HCT116 (cell line): ENCODE measurements around the gene FGF22. TPM values are rescaled to one million over a fixed set of nuclear protein-coding genes. Genes with fewer than 3 reads are reported as not detected.

ENCODE experiments used
- ATAC-seq: fragments of 200-7000 bp; cut with Tn5 transposase; 2 replicates; pipeline ENCODE4 v1.9.1; 2020; ENCODE audit warnings: mild to moderate bottlenecking, moderate library complexity
- BruUV-seq: library from RNA; stranded (reverse); fragments of 400-500 nt; replicated peaks from 2 replicates; lab custom pipeline; 2021; lab: Mats Ljungman, UMichigan
- CTCF ChIA-PET: fragments of 300-600 bp; sonication (Branson Sonifier 250); formaldehyde crosslinking; loops from one replicate; lab custom pipeline; 2021; ENCODE audit warnings: antibody characterized with exemption; lab: Charles Lee
- POLR2A ChIA-PET: fragments of 300-600, 350-600 bp; sonication (Branson Sonifier 250); formaldehyde crosslinking; loops from one replicate; lab custom pipeline; 2021; ENCODE audit warnings: antibody characterized with exemption; lab: Charles Lee
- RAD21 ChIA-PET, 2 experiments: fragments of 300-600 bp; sonication (Branson Sonifier 250); formaldehyde crosslinking; loops; one replicate each; lab custom pipeline; 2023; ENCODE audit warnings: low total read pairs in 2 of 2; ENCODE audit not compliant: uncharacterized antibody in 2 of 2, unreplicated experiment in 2 of 2, low non-redundant PET in 1 of 2; lab: Charles Lee
- DNase-seq: peaks from one replicate; pipeline ENCODE4 v3.0.0-alpha.2; 2010; ENCODE audit warnings: low read depth, low spot score
- H2AFZ ChIP-seq: fragments of 200-600 bp; shearing (Covaris generic), sonication (generic); 2 replicates; pipeline ENCODE4 v1.6.1; 2017; ENCODE audit warnings: low read depth, mixed run types, mixed read lengths, antibody characterized with exemption, low read length; ENCODE audit not compliant: poor library complexity, severe bottlenecking
- H3K27ac ChIP-seq: 2 replicates; pipeline ENCODE4 v1.5.1; 2012; ENCODE audit warnings: low read depth, low read length
- H3K27me3 ChIP-seq: fragments of 200-600 bp; sonication (generic); 2 replicates; pipeline ENCODE4 v1.6.1; 2016; ENCODE audit warnings: mixed run types, low read length, mixed read lengths; ENCODE audit not compliant: insufficient read depth
- H3K36me3 ChIP-seq, 2 experiments: fragments of 200-500 bp in 1 of 2; fragments of 200-600 bp in 1 of 2; sonication (Bioruptor generic) in 1 of 2; sonication (generic) in 1 of 2; 2 replicates each; pipeline versions ENCODE4 v1.5.1 to v1.6.1; 2014 to 2016; ENCODE audit warnings: low read length in 2 of 2, inconsistent platforms in 1 of 2, mixed read lengths in 1 of 2, mixed run types in 1 of 2; ENCODE audit not compliant: insufficient read depth in 2 of 2, control insufficient read depth in 1 of 2
- H3K4me1 ChIP-seq, 2 experiments: fragments of 200-600 bp in 1 of 2; sonication (generic) in 1 of 2; 2 replicates each; pipeline versions ENCODE4 v1.5.1 to v1.6.1; 2012 to 2017; ENCODE audit warnings: low read length in 2 of 2, inconsistent platforms in 1 of 2, mild to moderate bottlenecking in 1 of 2, mixed read lengths in 1 of 2, mixed run types in 1 of 2, moderate library complexity in 1 of 2; ENCODE audit not compliant: insufficient read depth in 2 of 2, control insufficient read depth in 1 of 2
- H3K4me2 ChIP-seq: fragments of 200-600 bp; sonication (generic); 2 replicates; pipeline ENCODE4 v1.6.1; 2017; ENCODE audit warnings: mixed run types, low read length, mixed read lengths
- H3K4me3 ChIP-seq, 2 experiments: fragments of 200-600 bp in 1 of 2; sonication (generic) in 1 of 2; replicated peaks in 1 of 2; 2 replicates each; pipeline ENCODE4 v1.5.1; 2011 to 2016; ENCODE audit warnings: low read length in 2 of 2, control low read depth in 1 of 2, low read depth in 1 of 2, mild to moderate bottlenecking in 1 of 2, mixed read lengths in 1 of 2, mixed run types in 1 of 2
- H3K79me2 ChIP-seq: fragments of 200-600 bp; sonication (generic); 2 replicates; pipeline ENCODE4 v1.6.1; 2017; ENCODE audit warnings: mild to moderate bottlenecking, mixed run types, low read length, moderate library complexity, mixed read lengths; ENCODE audit not compliant: insufficient read depth
- H3K9ac ChIP-seq: fragments of 200-600 bp; sonication (generic); 2 replicates; pipeline ENCODE4 v1.6.1; 2016; ENCODE audit warnings: low read length, mixed read lengths
- H3K9me2 ChIP-seq: fragments of 200-600 bp; sonication (generic), shearing (Covaris generic); 2 replicates; pipeline ENCODE4 v1.6.1; 2017; ENCODE audit warnings: mixed run types, mild to moderate bottlenecking, moderate library complexity; ENCODE audit not compliant: insufficient read depth
- H3K9me3 ChIP-seq, 2 experiments: fragments of 200-500 bp in 1 of 2; fragments of 200-600 bp in 1 of 2; sonication (Bioruptor generic) in 1 of 2; sonication (generic) in 1 of 2; 2 replicates each; pipeline ENCODE4 v1.6.1; 2014 to 2017; ENCODE audit warnings: low read length in 2 of 2, mixed read lengths in 2 of 2, inconsistent platforms in 1 of 2, low read depth in 1 of 2, mild to moderate bottlenecking in 1 of 2, mixed run types in 1 of 2, moderate library complexity in 1 of 2; ENCODE audit not compliant: control insufficient read depth in 1 of 2, insufficient read depth in 1 of 2
- H4K20me1 ChIP-seq: fragments of 200-600 bp; sonication (generic), shearing (Covaris generic); 2 replicates; pipeline ENCODE4 v1.6.1; 2017; ENCODE audit warnings: mixed run types, mild to moderate bottlenecking, moderate library complexity; ENCODE audit not compliant: insufficient read depth
- EZH2 ChIP-seq: fragments of 200-600 bp; sonication (generic); IDR thresholded peaks from 2 replicates; pipeline ENCODE4 v1.6.1; 2017; ENCODE audit warnings: antibody characterized with exemption, mixed run types
- POLR2AphosphoS5 ChIP-seq: IDR thresholded peaks from 2 replicates; pipeline ENCODE4 v1.6.1; 2011; ENCODE audit warnings: mild to moderate bottlenecking, low read depth, low read length, moderate library complexity
- RAD21 ChIP-seq: IDR thresholded peaks from 2 replicates; pipeline ENCODE4 v1.6.1; 2012; ENCODE audit warnings: low read depth, mild to moderate bottlenecking
- SP1 ChIP-seq: IDR thresholded peaks from 2 replicates; pipeline ENCODE4 v1.6.1; 2012; ENCODE audit warnings: low read depth
- SRF ChIP-seq: IDR thresholded peaks from 2 replicates; pipeline ENCODE4 v1.6.1; 2012; ENCODE audit warnings: low read depth
- ZFX ChIP-seq: fragments of 450-650 bp; IDR thresholded peaks from 2 replicates; pipeline ENCODE4 v1.6.1; 2017
- ZNF274 ChIP-seq: fragments of 200-500 bp; sonication (Bioruptor generic); IDR thresholded peaks from 2 replicates; pipeline ENCODE4 v1.6.1; 2014; ENCODE audit warnings: mild to moderate bottlenecking, low read depth, low read length, inconsistent platforms
- intact Hi-C: fragments of 100-400 bp; cut with micrococcal nuclease; formaldehyde crosslinking; loops from 2 replicates; pipeline ENCODE4 v1.10.0; 2022
- total RNA-seq: library from RNA; stranded (reverse); gene quantifications from one replicate; pipeline ENCODE4 v1.2.1, GENCODE V29; 2021; ENCODE audit not compliant: unreplicated experiment
- TF ChIP-seq, protein P1 (sequence below): IDR thresholded peaks from 2 replicates; pipeline ENCODE4 v1.6.1; 2012
- TF ChIP-seq, protein P2 (sequence below): IDR thresholded peaks from 2 replicates; pipeline ENCODE4 v1.6.1; 2012
- TF ChIP-seq, protein P3 (sequence below), 3 experiments: fragments of 200-600 bp in 1 of 3; sonication (generic) in 1 of 3; IDR thresholded peaks in 2 of 3; conservative IDR thresholded peaks in 1 of 3; 2 replicates each; pipeline ENCODE4 v1.5.1; 2012 to 2017; ENCODE audit warnings: low read depth in 2 of 3, low read length in 2 of 3, antibody characterized with exemption in 1 of 3, borderline replicate concordance in 1 of 3, control low read depth in 1 of 3, mild to moderate bottlenecking in 1 of 3, mixed read lengths in 1 of 3, mixed run types in 1 of 3, moderate library complexity in 1 of 3; ENCODE audit not compliant: insufficient read depth in 1 of 3
- TF ChIP-seq, protein P4 (sequence below): IDR thresholded peaks from 2 replicates; pipeline ENCODE4 v1.6.1; 2012; ENCODE audit warnings: low read depth

FGF22 gene
- total RNA-seq, 1 experiment from 2014 or later, result 1.5 TPM

DNA sequence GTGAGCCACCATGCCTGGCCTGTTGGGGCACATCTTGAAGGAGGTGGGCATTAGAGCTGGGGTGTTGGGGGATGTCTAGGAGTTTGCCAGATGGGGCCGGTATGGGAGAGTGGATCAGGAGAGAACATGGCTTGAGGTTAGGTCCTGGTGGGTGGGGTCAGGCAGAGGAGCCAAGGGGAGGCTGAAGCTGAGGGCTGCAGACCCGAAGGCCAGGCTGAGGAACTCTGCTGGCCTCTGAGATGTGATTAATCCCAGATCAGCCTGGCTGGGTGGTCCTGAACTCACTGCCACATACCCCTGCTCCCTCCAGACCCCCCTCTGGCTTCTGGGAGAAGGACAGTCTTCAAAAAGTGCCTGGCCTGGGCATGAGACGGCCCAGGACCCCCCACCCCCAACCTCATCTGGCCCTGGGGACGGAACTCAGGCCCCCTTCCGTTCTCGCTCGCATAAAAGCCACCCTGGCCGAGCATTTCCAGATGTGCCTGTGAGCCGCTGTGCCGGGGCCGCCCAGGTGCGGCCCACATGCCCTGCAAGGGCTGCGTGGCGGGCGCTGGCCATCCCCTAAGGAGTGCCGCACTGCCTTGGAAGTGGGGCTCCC is 39.2 kb downstream of the FGF22 start (continued):
- TF ChIP-seq ZNF274 (no peak), SP1 (no peak), POLR2AphosphoS5 (no peak), SRF (no peak)
- TF ChIP-seq, protein P1, sequence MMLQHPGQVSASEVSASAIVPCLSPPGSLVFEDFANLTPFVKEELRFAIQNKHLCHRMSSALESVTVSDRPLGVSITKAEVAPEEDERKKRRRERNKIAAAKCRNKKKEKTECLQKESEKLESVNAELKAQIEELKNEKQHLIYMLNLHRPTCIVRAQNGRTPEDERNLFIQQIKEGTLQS, result no peak
- TF ChIP-seq, protein P2, sequence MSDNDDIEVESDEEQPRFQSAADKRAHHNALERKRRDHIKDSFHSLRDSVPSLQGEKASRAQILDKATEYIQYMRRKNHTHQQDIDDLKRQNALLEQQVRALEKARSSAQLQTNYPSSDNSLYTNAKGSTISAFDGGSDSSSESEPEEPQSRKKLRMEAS, result no peak
- TF ChIP-seq, protein P3, sequence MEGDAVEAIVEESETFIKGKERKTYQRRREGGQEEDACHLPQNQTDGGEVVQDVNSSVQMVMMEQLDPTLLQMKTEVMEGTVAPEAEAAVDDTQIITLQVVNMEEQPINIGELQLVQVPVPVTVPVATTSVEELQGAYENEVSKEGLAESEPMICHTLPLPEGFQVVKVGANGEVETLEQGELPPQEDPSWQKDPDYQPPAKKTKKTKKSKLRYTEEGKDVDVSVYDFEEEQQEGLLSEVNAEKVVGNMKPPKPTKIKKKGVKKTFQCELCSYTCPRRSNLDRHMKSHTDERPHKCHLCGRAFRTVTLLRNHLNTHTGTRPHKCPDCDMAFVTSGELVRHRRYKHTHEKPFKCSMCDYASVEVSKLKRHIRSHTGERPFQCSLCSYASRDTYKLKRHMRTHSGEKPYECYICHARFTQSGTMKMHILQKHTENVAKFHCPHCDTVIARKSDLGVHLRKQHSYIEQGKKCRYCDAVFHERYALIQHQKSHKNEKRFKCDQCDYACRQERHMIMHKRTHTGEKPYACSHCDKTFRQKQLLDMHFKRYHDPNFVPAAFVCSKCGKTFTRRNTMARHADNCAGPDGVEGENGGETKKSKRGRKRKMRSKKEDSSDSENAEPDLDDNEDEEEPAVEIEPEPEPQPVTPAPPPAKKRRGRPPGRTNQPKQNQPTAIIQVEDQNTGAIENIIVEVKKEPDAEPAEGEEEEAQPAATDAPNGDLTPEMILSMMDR (IDR thresholded peaks at IDR 0.05 in 2 of 3, conservative IDR thresholded peaks at IDR 0.05 in 1 of 3; ENCODE audit: borderline replicate concordance in 1 of 3, insufficient read depth in 1 of 3, low read depth in 2 of 3, low read length in 2 of 3), result no peak

DNA sequence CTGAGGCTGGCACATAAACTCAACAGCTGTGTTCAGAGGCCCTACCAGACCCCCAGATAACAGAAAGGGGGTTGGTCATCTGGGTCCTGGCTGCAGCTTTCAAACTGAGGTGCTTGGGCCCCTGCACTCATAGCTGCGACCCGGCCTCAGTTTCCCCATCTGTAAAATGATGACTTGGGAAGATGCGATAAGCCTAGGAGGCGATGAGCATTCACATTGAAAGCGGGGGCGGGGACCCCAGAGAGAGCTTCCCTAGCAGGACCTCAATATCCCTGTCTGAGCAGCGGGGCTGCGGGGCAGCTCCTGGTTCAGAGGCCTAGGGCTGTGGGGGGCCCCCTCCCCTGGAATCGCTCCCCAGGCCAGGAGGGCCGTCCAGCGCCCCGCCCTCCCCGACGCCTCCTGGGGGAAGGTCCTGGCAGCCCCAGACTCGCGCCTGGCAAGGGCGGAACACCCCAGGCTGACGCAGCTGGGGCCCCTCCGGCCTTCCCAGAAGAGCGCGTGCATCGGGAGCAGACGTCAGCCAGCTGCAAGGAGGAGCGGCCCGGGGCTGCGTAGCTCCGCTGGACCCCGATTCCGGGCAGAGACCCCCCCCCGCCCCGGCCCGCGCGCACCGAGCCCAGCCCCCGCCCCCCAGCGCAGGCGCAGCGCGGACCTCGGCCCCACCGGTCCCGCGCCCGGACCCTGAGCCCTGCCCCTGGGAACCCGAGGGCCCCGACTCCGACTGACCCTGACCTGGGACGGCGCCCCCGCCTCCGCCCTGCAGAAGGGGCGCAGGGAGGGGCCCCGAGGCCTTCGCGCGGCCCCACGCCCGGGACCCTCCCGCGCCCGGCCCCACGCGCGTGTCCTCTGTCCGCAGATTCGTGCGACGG is 40.0 kb downstream of the FGF22 start:
- BruUV-seq, result no TSS peak
- intact Hi-C loops, result loop anchor here (1.0 kb wide), 1 partner anchor 24 kb away; no protein-coding TSS in a partner anchor
- H3K4me2 ChIP-seq, result peak overlapping the region; percentile 98
- ChIA-PET RAD21 (no interaction called here), CTCF (interaction anchor here (1.6 kb wide), 1 partner anchor 304 kb away, joined by 3 read pairs; the partner anchor contains the start of gene WDR18), POLR2A (interaction anchor here (0.7 to 2.6 kb wide), 4 partner anchors 9 to 74 kb away, joined by 3 to 10 read pairs (median 4); no protein-coding TSS in a partner anchor)
- peak overlapping the region; percentile 56 to 82 for H3K4me3 ChIP-seq
- peaks cover 22% of the 10 kb centered on the region; the same call in 1 of the 2 replicates for H3K79me2 ChIP-seq
- H3K9me3 ChIP-seq, result no peaks in the 10 kb centered on the region
- peak overlapping the region; percentile 99 for H3K27ac ChIP-seq
- H3K27me3 ChIP-seq, result no peaks in the 10 kb centered on the region
- no peaks in the 10 kb centered on the region for H3K9me2 ChIP-seq
- H3K9ac ChIP-seq, result peak overlapping the region; percentile 97
- no peak overlapping the region for H2AFZ ChIP-seq
- DNase-seq (no peak), ATAC-seq (peak; percentile 21)
- H3K36me3 ChIP-seq, result no peaks in the 10 kb centered on the region; a peak in 1 of 4 replicates
- no peaks in the 10 kb centered on the region for H4K20me1 ChIP-seq
- TF ChIP-seq, protein P4, sequence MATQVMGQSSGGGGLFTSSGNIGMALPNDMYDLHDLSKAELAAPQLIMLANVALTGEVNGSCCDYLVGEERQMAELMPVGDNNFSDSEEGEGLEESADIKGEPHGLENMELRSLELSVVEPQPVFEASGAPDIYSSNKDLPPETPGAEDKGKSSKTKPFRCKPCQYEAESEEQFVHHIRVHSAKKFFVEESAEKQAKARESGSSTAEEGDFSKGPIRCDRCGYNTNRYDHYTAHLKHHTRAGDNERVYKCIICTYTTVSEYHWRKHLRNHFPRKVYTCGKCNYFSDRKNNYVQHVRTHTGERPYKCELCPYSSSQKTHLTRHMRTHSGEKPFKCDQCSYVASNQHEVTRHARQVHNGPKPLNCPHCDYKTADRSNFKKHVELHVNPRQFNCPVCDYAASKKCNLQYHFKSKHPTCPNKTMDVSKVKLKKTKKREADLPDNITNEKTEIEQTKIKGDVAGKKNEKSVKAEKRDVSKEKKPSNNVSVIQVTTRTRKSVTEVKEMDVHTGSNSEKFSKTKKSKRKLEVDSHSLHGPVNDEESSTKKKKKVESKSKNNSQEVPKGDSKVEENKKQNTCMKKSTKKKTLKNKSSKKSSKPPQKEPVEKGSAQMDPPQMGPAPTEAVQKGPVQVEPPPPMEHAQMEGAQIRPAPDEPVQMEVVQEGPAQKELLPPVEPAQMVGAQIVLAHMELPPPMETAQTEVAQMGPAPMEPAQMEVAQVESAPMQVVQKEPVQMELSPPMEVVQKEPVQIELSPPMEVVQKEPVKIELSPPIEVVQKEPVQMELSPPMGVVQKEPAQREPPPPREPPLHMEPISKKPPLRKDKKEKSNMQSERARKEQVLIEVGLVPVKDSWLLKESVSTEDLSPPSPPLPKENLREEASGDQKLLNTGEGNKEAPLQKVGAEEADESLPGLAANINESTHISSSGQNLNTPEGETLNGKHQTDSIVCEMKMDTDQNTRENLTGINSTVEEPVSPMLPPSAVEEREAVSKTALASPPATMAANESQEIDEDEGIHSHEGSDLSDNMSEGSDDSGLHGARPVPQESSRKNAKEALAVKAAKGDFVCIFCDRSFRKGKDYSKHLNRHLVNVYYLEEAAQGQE, result no peak
- TF ChIP-seq ZFX, result peak; percentile 71; the same call in 1 of the 2 replicates
- TF ChIP-seq RAD21, result no peak
- TF ChIP-seq, protein P3 (IDR thresholded peaks at IDR 0.05 in 2 of 3, conservative IDR thresholded peaks at IDR 0.05 in 1 of 3; ENCODE audit: borderline replicate concordance in 1 of 3, insufficient read depth in 1 of 3, low read depth in 2 of 3, low read length in 2 of 3), result no peak
- no peak for TF ChIP-seq EZH2
- peaks cover 21 to 48% of the 10 kb centered on the region in 2 experiments for H3K4me1 ChIP-seq
